Stimulated activated CD4-positive, alpha-beta T cell treated with anti-CD3 and anti-CD28 coated beads, TNF-alpha, amount 100 ng/mL, for 4 hours (primary cell): ENCODE results near the gene TARBP2.
"Not testable (repeated sequence)": the region's sequence is repeated elsewhere in the genome, so short reads cannot be mapped to it uniquely, and the experiment has no call there.

Experiments used
- DNase-seq, 3 experiments: peaks; one replicate each; pipeline ENCODE4 v3.0.0-alpha.2; 2020; ENCODE audit warnings: low read depth in 3 of 3

The TARBP2 gene

GRCh38 chr12:53474819-53475218 lies 26.3 kb upstream of the TARBP2 start:
- DNase-seq, result no peak

GRCh38 chr12:53476769-53477209 lies 24.3 kb upstream of the TARBP2 start:
- no peak for DNase-seq

- DNase-seq, result no peak
Measured at GRCh38 chr12:53478865-53479264, 22.2 kb upstream of the TARBP2 start.

GRCh38 chr12:53479331-53479730 lies 21.8 kb upstream of the TARBP2 start:
- DNase-seq, result no peak

- DNase-seq, result no peak
Measured at GRCh38 chr12:53480491-53481442, 20.3 kb upstream of the TARBP2 start.

GRCh38 chr12:53481458-53481857 lies 19.6 kb upstream of the TARBP2 start:
- DNase-seq, result not testable (repeated sequence)

GRCh38 chr12:53481939-53482586 lies 19.0 kb upstream of the TARBP2 start:
- no peak for DNase-seq

- no peak for DNase-seq
Measured at GRCh38 chr12:53482626-53483168, 18.4 kb upstream of the TARBP2 start.

GRCh38 chr12:53483225-53483978 lies 17.7 kb upstream of the TARBP2 start:
- no peak for DNase-seq

- DNase-seq, result no peak
Measured at GRCh38 chr12:53483979-53484377, 17.1 kb upstream of the TARBP2 start.

- no peak for DNase-seq
Measured at GRCh38 chr12:53484686-53485575, 16.2 kb upstream of the TARBP2 start.

- DNase-seq, result no peak
Measured at GRCh38 chr12:53485955-53486735, 14.9 kb upstream of the TARBP2 start.

- DNase-seq, result no peak
Measured at GRCh38 chr12:53486736-53487487, 14.2 kb upstream of the TARBP2 start.

- no peak for DNase-seq
Measured at GRCh38 chr12:53489242-53489864, 11.7 kb upstream of the TARBP2 start.

GRCh38 chr12:53492188-53492587 lies 8.9 kb upstream of the TARBP2 start:
- DNase-seq, result no peak

- peak; percentile 73 to 81 (median 74) for DNase-seq
Measured at GRCh38 chr12:53492830-53493609, 8.1 kb upstream of the TARBP2 start.

- no peak for DNase-seq
Measured at GRCh38 chr12:53493610-53494391, 7.3 kb upstream of the TARBP2 start.
